Measurements from ENCODE around the gene CPTP.

Gene CPTP

DNA sequence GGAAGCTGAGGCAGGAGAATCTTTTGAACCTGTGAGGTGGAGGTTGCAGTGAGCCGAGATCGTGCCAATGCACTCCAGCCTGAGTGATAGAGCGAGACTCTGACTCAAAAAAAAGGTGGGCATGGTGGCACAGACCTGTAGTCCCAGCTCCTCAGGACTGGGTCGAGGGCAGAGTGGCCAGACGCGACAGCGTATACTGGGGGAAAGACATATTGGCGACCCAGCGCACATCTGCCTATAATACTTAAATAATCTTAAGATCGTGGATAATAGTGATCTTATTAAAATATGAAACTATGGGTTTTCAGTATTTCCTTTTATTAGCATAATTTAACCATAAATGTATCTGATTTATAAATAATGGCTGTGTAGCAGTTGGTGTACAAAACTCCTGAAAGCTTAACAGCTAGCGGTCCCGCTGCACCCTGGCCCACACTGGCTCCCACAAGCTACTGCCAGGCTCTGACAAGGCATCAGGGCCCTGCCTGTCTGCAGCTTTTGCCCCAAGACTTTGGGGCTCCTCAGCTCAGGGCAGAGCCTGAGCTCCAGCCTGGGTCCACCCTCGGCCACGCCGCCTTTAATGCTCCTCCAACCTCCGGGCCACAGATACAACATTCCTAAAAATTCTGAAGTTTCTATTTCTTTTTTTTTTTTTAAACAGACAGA lies 53.1 kb downstream of the CPTP start:
- DNase-seq: no peak
